GM12875 (cell line): ENCODE data around the gene CD163.
"Not testable (repeated sequence)": the region's sequence is repeated elsewhere in the genome, so short reads cannot be mapped to it uniquely, and the experiment has no call there.

Source experiments
- H3K4me3 ChIP-seq: one replicate; pipeline ENCODE4 v1.5.1; 2011; ENCODE audit warnings: low read depth, low read length, control low read depth
- TF ChIP-seq, protein P1 (sequence below): IDR thresholded peaks from 2 replicates; pipeline ENCODE4 v1.5.1; 2011; ENCODE audit warnings: low read depth, mild to moderate bottlenecking, control low read depth, inconsistent platforms, low read length, moderate library complexity, borderline replicate concordance; ENCODE audit not compliant: insufficient read depth

CD163 gene

GRCh38 chr12:7451756-7452155 is 51.8 kb downstream of the CD163 start:
- no peak overlapping the region for H3K4me3 ChIP-seq
- TF ChIP-seq, protein P1, sequence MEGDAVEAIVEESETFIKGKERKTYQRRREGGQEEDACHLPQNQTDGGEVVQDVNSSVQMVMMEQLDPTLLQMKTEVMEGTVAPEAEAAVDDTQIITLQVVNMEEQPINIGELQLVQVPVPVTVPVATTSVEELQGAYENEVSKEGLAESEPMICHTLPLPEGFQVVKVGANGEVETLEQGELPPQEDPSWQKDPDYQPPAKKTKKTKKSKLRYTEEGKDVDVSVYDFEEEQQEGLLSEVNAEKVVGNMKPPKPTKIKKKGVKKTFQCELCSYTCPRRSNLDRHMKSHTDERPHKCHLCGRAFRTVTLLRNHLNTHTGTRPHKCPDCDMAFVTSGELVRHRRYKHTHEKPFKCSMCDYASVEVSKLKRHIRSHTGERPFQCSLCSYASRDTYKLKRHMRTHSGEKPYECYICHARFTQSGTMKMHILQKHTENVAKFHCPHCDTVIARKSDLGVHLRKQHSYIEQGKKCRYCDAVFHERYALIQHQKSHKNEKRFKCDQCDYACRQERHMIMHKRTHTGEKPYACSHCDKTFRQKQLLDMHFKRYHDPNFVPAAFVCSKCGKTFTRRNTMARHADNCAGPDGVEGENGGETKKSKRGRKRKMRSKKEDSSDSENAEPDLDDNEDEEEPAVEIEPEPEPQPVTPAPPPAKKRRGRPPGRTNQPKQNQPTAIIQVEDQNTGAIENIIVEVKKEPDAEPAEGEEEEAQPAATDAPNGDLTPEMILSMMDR = no peak

- TF ChIP-seq, protein P1 = no peak
- H3K4me3 ChIP-seq = no peak overlapping the region
Measured at GRCh38 chr12:7450667-7451066, 52.9 kb downstream of the CD163 start.

DNA sequence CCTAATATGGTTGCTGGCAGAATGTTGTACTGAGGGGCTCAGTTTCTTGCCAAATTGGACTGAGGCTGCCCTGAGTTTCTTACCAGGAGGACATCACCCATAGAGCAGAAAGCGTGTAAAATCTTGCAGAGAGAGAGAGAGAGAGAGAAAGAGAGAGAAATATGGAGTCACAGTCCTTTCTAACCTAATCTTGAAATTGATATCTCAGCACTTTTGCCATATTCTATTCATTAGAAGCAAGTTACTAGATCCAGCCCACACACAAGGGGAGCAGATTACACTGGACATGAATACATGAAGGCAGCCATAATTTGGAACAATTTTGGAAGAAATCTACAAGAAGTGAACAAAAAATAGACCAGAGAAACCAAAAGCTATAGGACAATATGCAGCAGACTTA is 55.5 kb downstream of the CD163 start:
- TF ChIP-seq, protein P1 = no peak
- no peak overlapping the region for H3K4me3 ChIP-seq

GRCh38 chr12:7444537-7444936 is 59.0 kb downstream of the CD163 start:
- no peak overlapping the region for H3K4me3 ChIP-seq
- TF ChIP-seq, protein P1 = no peak

DNA sequence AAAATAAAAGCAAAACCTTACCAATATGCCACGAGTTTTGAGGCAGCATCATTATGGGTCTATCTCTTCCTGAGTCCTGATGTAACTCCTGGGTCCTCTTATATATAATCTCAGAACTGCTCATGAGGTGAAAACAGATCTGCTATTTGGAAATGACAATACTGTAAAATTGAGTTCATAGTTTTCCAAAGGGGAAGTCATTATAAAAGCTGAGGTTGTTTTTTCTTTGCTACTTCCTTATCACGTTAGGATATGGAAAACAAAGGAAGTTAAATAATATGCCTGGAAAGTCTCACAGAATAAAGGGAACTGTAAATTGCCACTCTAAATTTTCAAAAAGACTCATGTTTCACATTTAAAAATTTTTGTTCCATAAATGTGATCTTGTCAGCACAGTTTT is 59.5 kb downstream of the CD163 start, which contains the start of gene CD163L1:
TSS of gene CD163L1 (minus strand) at position 78 of the 400 bp plus-strand sequence. CDS start at position 52, 26 bp downstream.
- no peak within 1 kb of the TSS for H3K4me3 ChIP-seq
- TF ChIP-seq, protein P1 = no peak

DNA sequence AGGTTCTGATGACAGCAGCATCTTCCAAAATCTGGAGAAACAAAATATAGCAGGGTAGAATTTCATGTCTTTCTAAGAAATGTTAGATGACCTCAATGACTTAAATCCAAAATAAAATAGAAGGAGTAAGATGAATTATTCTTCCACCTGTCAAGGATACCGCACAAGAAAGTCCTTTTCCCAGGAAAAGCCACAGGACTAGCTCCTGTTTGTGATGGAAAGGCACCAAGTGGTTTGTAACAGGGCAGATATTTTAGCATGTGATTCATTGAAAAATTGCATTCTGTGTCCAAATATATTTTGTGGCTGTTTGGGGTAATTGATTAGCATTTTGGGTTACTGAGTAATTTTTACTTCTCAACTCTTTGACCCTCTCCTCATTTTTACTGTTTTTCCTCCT is 62.4 kb downstream of the CD163 start:
- TF ChIP-seq, protein P1 = no peak
- no peak overlapping the region for H3K4me3 ChIP-seq

- TF ChIP-seq, protein P1 = no peak
- H3K4me3 ChIP-seq = no peak overlapping the region
Measured at GRCh38 chr12:7439579-7440505, 63.7 kb downstream of the CD163 start.

- H3K4me3 ChIP-seq = not testable (repeated sequence)
Measured at GRCh38 chr12:7438291-7438995, 65.1 kb downstream of the CD163 start.

DNA sequence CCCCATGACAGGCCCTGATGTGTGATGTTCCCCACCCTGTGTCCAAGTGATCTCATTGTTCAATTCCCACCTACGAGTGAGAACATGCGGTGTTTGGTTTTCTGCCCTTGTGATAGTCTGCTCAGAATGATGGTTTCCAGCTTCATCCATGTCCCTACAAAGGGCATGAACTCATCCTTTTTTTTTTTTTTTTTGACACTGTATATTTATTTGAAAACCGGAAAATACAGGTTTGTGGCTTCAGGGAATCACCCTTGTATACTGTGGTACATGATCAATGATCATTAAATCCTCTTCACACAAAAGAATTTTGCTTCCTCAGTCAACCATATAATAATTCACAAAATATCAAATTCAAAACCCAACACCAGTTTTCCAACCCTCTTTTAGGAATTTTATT is 66.1 kb downstream of the CD163 start:
- not testable (repeated sequence) for H3K4me3 ChIP-seq
